ENCODE results near the gene JMJD4. TPM values are rescaled to one million over a fixed set of nuclear protein-coding genes. Genes with fewer than 3 reads are reported as not detected.

The JMJD4 gene
- total and polyA plus RNA-seq, 9 of the 15 experiments (the other 6 are each of a cell fraction or from before 2014, with no cell fraction given) = 1.4 to 42.6 (median 29.2) TPM

GRCh38 chr1:227762231-227762911 is 27.3 kb upstream of the JMJD4 start:
- Histone ChIP-seq H3K4me2 (ENCODE audit: insufficient read depth, low read length) (no peak overlapping the region), H3K4me3 (no peak overlapping the region), H2AFZ (ENCODE audit: low read depth, low read length) (no peak overlapping the region; the same call in 1 of the 2 replicates), H3K4me1 (replicated peaks in 1 of 2; ENCODE audit: control insufficient read depth in 2 of 2, insufficient read depth in 2 of 2, low read length in 2 of 2) (peaks cover 5 to 20% of the 10 kb centered on the region in 2 experiments), H3K27me3 (ENCODE audit: control insufficient read depth in 2 of 2, insufficient read depth in 2 of 2, low read length in 2 of 2) (no peaks in the 10 kb centered on the region), H3K36me3 (ENCODE audit: control insufficient read depth, insufficient read depth, low read length) (peaks cover 76% of the 10 kb centered on the region), H3K9me1 (ENCODE audit: control insufficient read depth, insufficient read depth, low read length) (peaks cover 10% of the 10 kb centered on the region), H3K27ac (ENCODE audit: extremely low read depth, low read depth, low read length) (no peak overlapping the region), H4K20me1 (replicated peaks; ENCODE audit: control insufficient read depth, insufficient read depth, low read length) (peaks cover 18% of the 10 kb centered on the region; the same call in 1 of the 2 replicates), H3K79me2 (ENCODE audit: control insufficient read depth, insufficient read depth, low read length) (peaks cover 9% of the 10 kb centered on the region), H3K9me3 (replicated peaks; ENCODE audit: control insufficient read depth, insufficient read depth, low read depth, low read length) (no peaks in the 10 kb centered on the region), H3K9ac (ENCODE audit: insufficient read depth in 1 of 2, low read depth in 2 of 2, low read length in 2 of 2) (peak overlapping the region in 1 of 2 experiments; percentile 86; a peak in 2 of 4 replicates)
- in situ Hi-C loops (cut with MboI) (loop anchor here (5.0 to 10.0 kb wide), 2 partner anchors 172 to 755 kb away; no protein-coding TSS in a partner anchor), intact Hi-C loops (cut with micrococcal nuclease) (loop anchor here (1.0 to 5.0 kb wide), 3 partner anchors 184 to 315 kb away; no protein-coding TSS in a partner anchor)
- POLR2A ChIA-PET = interaction anchor here (0.5 to 0.6 kb wide), 3 partner anchors 13 to 19 kb away, joined by 3 to 4 read pairs (median 3); no protein-coding TSS in a partner anchor
- CTCF ChIA-PET (ENCODE audit: low intra/inter-chr PET ratio) = interaction anchor here (0.7 to 2.3 kb wide), 4 partner anchors 184 to 1170 kb away, joined by 3 to 25 read pairs (median 8); partner anchors contain the start of gene WNT9A
- DNase-seq (ENCODE audit: extremely low read depth in 1 of 4, low spot score in 3 of 4) (peak; percentile 90 to 97 (median 97)), ATAC-seq (peak; percentile 100), FAIRE-seq (peak; percentile 95)
- 22% methylated on average over 22 of the region's 22 CpGs for WGBS (ENCODE audit: insufficient coverage, low coverage, missing lambda C conversion rate)
- BruUV-seq (replicated peaks) = no TSS peak
- TF ChIP-seq EP400 (IDR thresholded peaks at IDR 0.05) = no peak
- no peak for TF ChIP-seq ZHX1 (conservative IDR thresholded peaks at IDR 0.05; ENCODE audit: low read length)
- TF ChIP-seq CHCHD3 (CRISPR knock-in tag; IDR thresholded peaks at IDR 0.05) = no peak
- TF ChIP-seq GABPB2 (CRISPR knock-in tag; conservative IDR thresholded peaks at IDR 0.05) = no peak
- no peak; the same call in 1 of the 2 replicates for TF ChIP-seq MTA3 (IDR thresholded peaks at IDR 0.05; ENCODE audit: borderline replicate concordance)
- TF ChIP-seq ZKSCAN8 (CRISPR knock-in tag; IDR thresholded peaks at IDR 0.05) = no peak
- TF ChIP-seq, protein P1, sequence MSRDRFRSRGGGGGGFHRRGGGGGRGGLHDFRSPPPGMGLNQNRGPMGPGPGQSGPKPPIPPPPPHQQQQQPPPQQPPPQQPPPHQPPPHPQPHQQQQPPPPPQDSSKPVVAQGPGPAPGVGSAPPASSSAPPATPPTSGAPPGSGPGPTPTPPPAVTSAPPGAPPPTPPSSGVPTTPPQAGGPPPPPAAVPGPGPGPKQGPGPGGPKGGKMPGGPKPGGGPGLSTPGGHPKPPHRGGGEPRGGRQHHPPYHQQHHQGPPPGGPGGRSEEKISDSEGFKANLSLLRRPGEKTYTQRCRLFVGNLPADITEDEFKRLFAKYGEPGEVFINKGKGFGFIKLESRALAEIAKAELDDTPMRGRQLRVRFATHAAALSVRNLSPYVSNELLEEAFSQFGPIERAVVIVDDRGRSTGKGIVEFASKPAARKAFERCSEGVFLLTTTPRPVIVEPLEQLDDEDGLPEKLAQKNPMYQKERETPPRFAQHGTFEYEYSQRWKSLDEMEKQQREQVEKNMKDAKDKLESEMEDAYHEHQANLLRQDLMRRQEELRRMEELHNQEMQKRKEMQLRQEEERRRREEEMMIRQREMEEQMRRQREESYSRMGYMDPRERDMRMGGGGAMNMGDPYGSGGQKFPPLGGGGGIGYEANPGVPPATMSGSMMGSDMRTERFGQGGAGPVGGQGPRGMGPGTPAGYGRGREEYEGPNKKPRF (IDR thresholded peaks at IDR 0.05; ENCODE audit: low read depth, low read length) = no peak
- no peak for TF ChIP-seq ZNF23 (CRISPR knock-in tag; IDR thresholded peaks at IDR 0.05)
- no peak for TF ChIP-seq IFI16 (CRISPR knock-in tag; IDR thresholded peaks at IDR 0.05)
- TF ChIP-seq ELF2 (CRISPR knock-in tag; IDR thresholded peaks at IDR 0.05) = no peak
- no peak for TF ChIP-seq ZNF764 (CRISPR knock-in tag; IDR thresholded peaks at IDR 0.05; ENCODE audit: low read depth)
- TF ChIP-seq, protein P2, sequence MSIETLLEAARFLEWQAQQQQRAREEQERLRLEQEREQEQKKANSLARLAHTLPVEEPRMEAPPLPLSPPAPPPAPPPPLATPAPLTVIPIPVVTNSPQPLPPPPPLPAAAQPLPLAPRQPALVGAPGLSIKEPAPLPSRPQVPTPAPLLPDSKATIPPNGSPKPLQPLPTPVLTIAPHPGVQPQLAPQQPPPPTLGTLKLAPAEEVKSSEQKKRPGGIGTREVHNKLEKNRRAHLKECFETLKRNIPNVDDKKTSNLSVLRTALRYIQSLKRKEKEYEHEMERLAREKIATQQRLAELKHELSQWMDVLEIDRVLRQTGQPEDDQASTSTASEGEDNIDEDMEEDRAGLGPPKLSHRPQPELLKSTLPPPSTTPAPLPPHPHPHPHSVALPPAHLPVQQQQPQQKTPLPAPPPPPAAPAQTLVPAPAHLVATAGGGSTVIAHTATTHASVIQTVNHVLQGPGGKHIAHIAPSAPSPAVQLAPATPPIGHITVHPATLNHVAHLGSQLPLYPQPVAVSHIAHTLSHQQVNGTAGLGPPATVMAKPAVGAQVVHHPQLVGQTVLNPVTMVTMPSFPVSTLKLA (conservative IDR thresholded peaks at IDR 0.05) = 0 out of 4 replicates have a peak, but pooled peaks of 1 of the 2 experiments have one; percentile 44
- peak; percentile 20; the same call in 1 of the 2 replicates for TF ChIP-seq TCF3 (CRISPR knock-in tag; IDR thresholded peaks at IDR 0.05)
- TF ChIP-seq ZNF584 (CRISPR knock-in tag; IDR thresholded peaks at IDR 0.05; ENCODE audit: low read depth) = no peak
- no peak for TF ChIP-seq ZNF184 (CRISPR knock-in tag; IDR thresholded peaks at IDR 0.05)
- no peak for TF ChIP-seq SIN3B (IDR thresholded peaks at IDR 0.05; ENCODE audit: low read depth)
